ENCODE data around the gene RBP5.

- TF ChIP-seq CTCF (IDR thresholded peaks at IDR 0.05; ENCODE audit: low read depth, low read length) (no peak), EZH2phosphoT487 (IDR thresholded peaks at IDR 0.05; ENCODE audit: low read depth) (no peak)
Observed at GRCh38 chr12:7152818-7153217, 24.1 kb upstream of the RBP5 start.
